Measurements from ENCODE around the gene VEPH1.

- TF ChIP-seq POLR2A (IDR thresholded peaks at IDR 0.05) (no peak), EP300 (IDR thresholded peaks at IDR 0.05) (no peak)
Observed at GRCh38 chr3:157533298-157534070, 30.3 kb upstream of the VEPH1 start.

Data from tibial nerve (tissue), 3 donors.